ENCODE results near the gene MDM1.

MDM1 gene

GRCh38 chr12:68356060-68356695 is 24.0 kb upstream of the MDM1 start:
- no peak for DNase-seq

- no peak for DNase-seq
Observed at GRCh38 chr12:68354977-68355541, 22.9 kb upstream of the MDM1 start.

- no peak for DNase-seq
Observed at GRCh38 chr12:68352067-68352466, 19.9 kb upstream of the MDM1 start.

GRCh38 chr12:68350753-68351152 is 18.6 kb upstream of the MDM1 start:
- DNase-seq = peak; percentile 2

- DNase-seq = no peak
Observed at GRCh38 chr12:68349921-68350606, 17.9 kb upstream of the MDM1 start.

GRCh38 chr12:68349220-68349621 is 17.1 kb upstream of the MDM1 start:
- no peak for DNase-seq

GRCh38 chr12:68348419-68348818 is 16.3 kb upstream of the MDM1 start:
- DNase-seq = no peak

GRCh38 chr12:68345763-68346162 is 13.6 kb upstream of the MDM1 start:
- no peak for DNase-seq

GRCh38 chr12:68344126-68344525 is 12.0 kb upstream of the MDM1 start:
- no peak for DNase-seq

- no peak for DNase-seq
Observed at GRCh38 chr12:68342966-68343365, 10.8 kb upstream of the MDM1 start.

- no peak for DNase-seq
Observed at GRCh38 chr12:68341822-68342221, 9.7 kb upstream of the MDM1 start.

GRCh38 chr12:68340404-68341270 is 8.5 kb upstream of the MDM1 start:
- no peak for DNase-seq

GRCh38 chr12:68336889-68337303 is 4.7 kb upstream of the MDM1 start:
- no peak for DNase-seq

GRCh38 chr12:68335462-68335861 is 3.3 kb upstream of the MDM1 start:
- no peak for DNase-seq

- DNase-seq = no peak
Observed at GRCh38 chr12:68334132-68334531, 2.0 kb upstream of the MDM1 start.

GRCh38 chr12:68332728-68333630 is 817 bp upstream of the MDM1 start:
- no peak for DNase-seq

GRCh38 chr12:68331500-68331868 is 678 bp downstream of the MDM1 start:
- DNase-seq = no peak

- no peak for DNase-seq
Observed at GRCh38 chr12:68327896-68328295, 4.3 kb downstream of the MDM1 start.

GRCh38 chr12:68326716-68327115 is 5.4 kb downstream of the MDM1 start:
- no peak for DNase-seq

- DNase-seq = no peak
Observed at GRCh38 chr12:68325966-68326365, 6.2 kb downstream of the MDM1 start.

- no peak for DNase-seq
Observed at GRCh38 chr12:68324531-68324930, 7.6 kb downstream of the MDM1 start.

GRCh38 chr12:68321140-68321539 is 11.0 kb downstream of the MDM1 start:
- DNase-seq = no peak

Measured in amniotic stem cell (primary cell).